AG08395 (cell line): ENCODE data around the gene GIMAP8.
"Not testable (repeated sequence)": the region's sequence is repeated elsewhere in the genome, so short reads cannot be mapped to it uniquely, and the experiment has no call there.

Source experiments
- DNase-seq: peaks from one replicate; pipeline ENCODE4 v3.0.0; 2012; ENCODE audit warnings: mixed read lengths, low spot score

The GIMAP8 gene

DNA sequence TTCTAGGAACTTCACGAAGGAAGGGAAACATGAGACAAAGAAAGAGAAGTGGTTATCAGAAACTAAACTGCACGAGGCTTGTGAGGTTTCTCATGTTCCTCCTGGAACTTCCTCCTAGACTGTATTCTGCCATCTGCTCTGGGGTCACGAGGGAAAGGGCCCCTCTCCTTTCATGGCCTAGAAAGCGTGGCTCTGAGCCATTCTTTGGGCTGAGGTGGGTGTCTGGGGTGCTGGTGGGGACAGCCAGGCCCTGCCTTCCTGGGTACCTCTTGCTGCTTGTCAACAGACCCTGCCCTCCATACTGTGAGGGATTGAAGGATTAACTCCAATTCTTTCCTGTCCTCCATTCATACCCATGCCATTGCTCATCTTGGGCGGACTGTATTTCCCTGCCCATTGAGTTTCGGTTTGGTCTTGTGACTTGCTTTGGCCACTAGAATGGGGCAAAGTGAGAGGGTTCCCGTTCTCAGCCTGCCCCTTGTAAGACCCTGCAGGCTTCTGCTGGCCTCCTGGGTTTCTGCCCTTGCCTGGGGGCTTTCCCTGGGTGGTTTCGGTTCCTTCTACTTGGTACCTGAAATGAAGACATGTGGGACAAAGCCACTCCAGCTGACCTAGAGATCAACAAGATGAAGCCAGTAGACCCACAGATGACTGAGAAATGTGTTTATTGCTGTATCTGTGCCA is 14.9 kb upstream of the GIMAP8 start:
- no peak for DNase-seq

DNA sequence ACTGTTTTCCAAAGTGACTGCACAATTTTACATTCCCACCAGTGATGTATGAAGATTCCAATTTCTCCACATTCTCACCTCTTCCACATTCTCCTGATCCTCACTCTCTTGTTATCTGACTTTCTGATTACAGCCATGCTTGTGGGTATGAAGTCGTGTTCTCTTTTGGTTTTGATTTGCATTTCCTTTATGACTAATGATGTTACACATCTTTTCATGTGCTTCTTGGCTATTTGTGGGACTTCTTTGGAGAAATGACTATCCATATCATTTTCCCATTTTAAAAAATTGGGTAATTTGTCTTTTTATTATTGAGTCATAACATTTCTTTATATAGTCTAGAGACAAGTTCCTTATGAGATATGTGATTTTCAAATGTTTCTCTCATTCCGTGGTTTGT is 10.5 kb upstream of the GIMAP8 start:
- DNase-seq, result no peak

DNA sequence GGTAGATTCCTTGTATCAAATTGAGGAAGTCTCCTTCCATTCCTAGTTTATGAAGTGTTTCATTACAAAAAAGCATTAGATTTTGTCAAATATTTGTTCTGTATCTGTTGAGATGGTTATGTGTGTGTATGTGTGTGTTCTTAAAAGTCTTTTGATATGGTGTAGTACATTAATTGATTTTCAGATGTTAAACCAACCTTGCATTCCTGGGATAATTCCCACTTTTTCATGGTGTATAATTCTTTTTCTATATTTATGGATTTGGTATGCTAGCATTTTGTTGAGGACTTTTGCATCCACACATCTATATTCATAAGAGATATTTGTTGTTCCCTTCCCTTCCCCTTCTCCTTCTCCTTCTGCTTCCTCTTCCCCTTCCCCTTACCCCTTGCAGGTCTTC is 8.9 kb upstream of the GIMAP8 start:
- no peak for DNase-seq

DNA sequence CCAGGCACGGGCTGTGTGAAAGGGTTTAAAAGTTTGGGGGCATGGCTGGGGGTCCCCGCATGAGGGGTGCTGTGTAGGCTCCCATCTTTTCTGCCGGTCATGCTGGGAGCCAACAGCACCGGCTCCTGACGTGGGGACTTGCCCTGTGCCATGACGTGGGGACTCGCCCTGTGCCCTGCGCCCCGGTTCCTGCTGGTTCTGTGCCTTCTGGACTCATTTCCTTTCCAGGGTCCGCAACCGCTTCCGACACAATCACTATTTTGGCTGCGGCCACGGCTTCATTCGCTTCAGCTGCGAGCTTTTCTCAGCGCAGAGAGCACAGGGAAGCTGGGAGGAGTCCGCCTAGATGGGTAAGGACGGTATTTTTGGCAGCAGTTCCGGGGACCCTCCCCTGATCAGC is 7.6 kb upstream of the GIMAP8 start:
- DNase-seq, result no peak

DNA sequence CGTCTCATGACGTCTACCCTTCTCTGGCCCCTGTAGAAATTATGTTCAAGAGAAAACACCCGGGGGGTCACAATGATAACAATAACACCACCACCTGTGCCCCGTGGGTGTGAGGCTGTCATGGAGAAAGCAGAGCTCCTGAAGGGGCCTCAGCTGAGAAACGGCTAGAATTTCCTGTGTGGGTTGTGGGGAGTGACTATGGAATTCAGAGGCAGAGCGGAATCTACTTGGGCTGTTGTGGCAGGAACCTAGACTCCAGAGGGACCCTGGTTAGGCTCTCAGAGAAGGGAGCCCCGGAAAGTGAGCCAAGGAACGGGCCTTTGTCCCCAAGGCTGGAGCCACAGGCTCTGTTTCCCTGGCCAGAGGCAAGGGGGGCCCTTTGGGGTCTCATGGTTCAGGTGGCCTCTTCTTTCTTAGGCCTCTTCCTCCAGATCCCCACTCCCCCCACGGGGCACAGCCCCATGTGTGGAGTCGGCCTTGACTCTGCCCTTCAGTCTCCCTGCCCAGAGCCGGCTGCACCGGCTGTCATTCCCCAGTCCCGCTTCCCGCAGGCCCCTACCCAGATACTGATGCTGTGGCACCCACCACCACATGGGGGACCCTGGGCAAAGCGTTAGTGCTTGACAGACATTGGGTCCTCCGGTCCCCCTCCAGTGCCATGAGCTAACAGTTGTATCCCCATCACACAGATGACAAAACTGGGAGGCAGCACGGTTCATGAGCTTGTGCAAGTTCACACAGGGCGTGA is 6.5 kb upstream of the GIMAP8 start:
- no peak for DNase-seq

DNA sequence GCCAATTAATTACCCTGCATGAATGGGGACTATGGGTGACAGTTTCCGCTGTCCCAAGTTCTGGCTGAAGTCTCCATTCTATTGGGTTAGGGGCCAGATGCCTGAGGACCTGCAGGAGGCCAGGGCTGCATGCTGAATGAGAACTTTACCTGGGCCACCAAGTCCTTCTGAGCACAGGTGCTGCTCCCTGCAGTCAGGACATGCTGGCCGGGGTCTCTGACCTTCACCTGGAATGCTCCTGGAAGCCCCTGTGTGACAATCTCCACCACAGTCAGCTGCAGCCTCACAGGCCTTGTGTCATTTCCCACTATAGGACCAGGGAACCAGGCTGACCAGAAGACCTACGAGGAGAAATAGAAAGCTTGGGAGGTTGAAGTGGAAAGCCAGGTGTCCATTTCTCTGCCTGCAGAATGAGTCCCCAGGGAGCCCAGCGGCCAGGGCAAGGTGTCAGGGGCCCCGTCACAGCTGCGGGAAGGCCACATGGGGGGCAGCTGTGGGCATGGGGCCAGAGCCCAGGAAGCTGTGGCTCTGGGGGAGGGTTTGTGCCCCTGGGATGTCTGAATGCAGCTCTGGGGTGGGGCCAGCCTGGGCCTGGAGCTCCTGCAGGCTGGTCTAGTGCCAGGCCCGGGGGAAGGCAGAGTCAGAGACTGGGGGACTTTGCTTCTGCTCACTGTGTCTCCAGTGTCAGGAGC is 5.6 kb upstream of the GIMAP8 start:
- DNase-seq, result no peak

DNA sequence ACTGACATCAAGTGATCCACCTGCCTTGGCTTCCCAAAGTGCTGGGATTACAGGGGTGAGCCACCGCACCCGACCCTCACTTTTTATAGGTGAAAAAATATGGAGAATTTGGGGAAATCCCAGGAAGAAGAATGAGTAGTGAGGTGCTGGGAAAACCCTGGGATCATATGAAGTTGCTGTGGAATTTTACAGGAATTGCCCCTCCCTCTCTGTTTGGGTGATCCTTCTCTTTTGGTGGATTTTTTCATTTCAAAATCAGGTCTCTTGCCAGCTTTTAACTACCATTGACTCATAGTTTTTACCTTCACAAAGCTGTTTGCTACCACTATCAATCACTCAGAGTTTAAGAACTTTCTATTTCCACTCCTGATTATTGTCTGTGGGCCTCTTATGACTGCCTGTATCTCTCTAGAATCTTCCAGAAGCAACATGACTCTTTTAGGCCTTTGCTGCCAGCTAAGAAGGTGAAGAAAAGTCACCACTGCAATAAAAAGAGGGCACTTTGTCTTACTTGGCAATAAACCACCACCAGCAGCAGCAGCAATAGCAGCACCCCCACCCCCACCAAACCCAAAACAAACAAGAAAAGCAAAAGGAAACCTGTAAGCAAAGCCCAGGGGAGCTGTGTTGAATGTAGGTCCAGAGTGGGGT is 4.0 kb upstream of the GIMAP8 start:
- no peak for DNase-seq

DNA sequence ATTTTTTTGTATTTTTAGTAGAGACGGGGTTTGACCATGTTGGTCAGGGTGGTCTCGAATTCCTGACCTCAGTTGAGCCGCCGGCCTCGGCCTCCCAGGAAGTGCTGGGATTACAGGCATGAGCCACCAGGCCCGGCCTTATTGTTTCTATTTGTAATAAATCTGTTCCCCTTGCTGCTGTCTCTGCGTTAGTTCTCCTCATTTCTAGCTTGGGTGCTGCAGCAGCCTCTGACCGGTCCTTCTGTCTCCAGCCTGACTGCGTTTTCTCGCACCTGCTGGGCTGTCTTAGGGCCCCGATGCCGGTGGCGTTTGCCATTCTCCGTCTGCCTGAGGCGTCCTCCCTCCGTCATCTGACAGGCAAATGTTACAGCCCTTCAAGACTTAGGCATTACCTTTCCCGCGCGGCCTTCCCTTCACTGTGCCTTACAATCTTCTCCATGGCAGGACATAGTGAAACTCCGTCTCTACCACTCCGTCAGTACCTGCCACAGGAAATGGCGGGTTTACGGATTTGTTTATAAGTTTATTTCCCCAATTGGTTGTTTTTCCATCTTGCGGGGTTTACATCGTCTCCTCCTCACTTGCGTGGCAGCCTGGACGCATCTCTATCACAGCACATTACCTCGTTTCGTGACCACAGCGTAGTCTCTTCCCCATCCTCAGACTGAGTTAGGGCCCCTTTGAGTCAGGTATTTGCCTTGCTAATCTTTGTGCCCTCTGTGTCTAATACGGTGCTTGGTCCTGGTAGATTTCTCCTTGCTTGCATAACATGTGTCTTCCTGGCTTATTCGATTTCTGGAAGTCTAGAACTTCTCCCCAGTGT is 2.3 kb upstream of the GIMAP8 start:
- no peak for DNase-seq

DNA sequence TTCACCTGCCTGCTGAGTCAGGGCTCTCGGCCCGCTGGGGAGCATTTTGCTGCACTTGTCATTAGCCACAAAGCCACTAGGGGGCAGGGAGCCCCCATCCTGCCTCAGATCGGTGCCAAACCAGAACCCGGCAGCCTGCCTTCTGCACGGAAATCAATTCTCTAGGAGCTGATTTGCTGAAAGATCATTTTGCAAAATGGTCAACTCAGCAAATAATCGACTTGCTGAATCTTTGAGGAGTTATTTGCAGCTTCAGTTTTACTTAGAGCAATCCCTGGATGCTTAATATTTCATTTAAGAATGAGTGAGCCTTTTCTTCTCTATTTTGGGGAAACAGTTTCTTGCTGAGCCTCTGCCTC is 1.7 kb upstream of the GIMAP8 start:
- DNase-seq, result peak; percentile 88

DNA sequence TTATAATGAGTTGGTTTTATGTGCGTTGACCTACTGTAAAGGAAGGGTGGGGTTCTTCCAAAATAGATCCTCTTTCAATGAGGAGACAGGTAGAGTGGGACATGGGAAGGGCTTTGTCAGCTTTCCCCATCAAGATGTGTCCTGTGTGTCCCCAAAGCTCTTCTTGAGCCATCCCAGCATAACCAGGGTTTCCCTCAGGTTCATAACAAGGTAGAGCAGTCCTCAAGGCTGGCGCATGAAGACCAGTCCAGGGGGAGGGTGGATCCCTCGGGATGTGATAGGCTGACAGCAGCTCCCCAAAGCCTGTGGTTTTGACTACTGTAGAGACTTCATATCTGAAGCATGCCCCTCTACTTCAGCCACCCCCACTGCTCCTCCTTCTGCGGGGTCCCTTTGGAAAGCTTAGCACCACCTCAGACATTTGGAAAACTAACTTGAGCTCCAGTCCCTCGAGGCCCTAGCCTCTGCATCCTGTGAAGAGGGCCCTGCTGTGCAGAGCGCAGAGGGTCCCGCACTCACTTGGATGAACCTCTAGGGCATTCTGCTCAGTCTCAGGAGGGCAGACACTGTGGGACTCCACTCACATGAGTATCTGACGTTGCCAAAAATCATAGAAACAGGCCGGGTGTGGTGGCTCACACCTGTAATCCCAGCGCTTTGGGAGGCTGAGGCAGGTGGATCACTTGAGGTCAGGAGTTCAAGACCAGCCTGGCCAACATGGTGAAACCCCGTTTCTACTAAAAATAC is 1.1 kb upstream of the GIMAP8 start:
- DNase-seq, result no peak

DNA sequence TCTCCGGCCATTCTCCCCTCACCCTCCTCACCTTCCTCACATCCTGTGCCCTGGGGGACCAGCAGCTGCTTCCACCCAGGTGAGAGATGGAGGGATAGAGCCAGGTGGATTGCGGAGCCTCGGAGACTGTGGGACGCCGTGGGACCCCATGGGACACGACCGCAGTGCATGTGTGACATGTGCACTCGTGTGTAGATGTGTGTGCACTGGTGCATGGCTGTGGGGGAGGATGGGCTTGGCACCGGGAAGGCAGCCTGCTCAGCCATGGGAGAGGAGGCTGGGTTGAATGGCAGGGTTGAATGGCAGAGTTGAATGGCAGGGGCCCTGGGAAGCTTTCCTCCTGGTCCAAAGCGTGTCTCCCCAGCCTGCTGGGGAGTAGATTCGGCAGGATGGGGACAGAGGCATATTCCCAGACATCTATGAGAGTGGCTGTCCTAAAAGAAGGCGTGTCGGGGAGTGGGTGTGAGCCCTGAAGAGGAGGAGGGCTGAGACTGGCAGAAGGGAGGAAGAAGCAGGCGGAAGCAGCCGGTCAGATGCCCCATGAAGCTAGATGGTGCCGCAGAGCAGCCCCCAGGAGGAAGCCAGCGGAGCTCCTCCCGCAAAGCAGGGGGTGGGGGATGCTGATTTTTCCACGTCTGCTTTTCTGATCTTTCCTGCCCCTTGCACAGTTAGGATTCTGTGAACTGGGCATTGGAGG is 815 bp downstream of the GIMAP8 start:
- DNase-seq, result no peak

DNA sequence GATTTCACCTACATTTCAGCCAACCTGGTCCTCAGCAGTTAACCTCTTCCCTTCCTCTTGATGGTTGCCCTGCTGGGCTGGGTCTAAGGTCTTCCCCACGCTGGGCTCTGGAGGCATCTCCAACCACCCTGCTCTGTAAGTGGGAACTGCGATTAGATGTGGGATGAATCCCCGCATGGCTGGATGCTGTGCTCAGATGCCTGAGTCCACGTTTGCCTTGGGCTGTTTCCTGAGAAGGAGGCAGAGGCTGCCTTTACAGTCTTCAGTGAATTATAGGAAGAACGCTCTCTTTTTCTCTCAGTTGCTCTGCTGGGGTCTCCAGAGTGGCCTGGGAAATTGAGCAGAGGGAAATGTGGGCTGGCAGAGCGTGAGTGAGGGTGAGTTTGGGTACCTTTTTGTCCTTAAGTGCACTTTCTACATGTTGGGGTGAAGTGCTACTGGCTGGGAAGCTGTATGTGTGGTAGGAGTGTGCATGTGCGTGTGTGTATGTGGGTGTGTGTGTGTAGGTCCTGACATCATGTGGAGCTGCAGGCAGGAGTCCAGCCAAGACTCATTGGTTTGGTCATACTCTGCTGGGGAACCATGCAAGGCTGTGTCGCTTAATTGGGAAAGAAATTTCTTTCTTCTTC is 1.5 kb downstream of the GIMAP8 start:
- no peak for DNase-seq

DNA sequence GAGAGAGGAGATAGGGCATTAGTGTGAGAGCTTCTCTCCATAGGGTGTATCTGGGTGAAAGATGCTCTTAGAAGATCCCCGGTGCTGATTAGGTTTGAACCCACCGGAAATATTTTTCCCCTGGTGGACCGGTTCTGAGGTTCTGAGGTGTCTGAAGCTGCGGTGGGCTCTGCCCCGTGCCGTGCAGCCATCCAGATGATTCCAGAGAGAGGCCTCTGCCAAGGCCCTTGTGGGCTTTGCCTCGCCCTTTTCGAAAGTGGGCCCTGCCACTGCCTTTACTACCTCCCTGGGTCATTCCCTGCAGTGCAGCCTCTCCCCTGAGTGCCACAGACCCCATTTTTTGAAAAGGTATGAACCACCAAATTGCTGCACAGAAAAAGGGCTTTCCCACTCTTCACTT is 2.8 kb downstream of the GIMAP8 start:
- DNase-seq, result no peak

DNA sequence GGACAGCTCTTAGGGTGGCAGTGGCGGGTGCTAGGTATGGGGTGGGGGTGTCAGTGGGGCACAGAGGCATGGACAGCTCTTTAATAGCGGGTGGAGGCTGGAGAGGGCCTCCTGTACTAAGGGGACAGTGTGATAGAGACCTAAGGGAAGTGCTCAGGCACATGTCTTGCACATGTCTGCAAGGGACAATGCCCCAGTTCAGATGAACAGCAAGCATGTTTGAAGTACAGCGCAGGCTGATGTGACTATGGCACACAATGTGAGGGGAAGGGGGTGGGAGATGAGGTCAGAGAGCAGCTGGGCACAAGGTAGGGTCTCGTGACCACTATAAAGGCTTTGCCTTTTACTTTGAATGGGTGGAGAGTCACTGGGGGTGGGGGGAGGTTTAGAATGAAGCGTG is 3.5 kb downstream of the GIMAP8 start:
- no peak for DNase-seq

DNA sequence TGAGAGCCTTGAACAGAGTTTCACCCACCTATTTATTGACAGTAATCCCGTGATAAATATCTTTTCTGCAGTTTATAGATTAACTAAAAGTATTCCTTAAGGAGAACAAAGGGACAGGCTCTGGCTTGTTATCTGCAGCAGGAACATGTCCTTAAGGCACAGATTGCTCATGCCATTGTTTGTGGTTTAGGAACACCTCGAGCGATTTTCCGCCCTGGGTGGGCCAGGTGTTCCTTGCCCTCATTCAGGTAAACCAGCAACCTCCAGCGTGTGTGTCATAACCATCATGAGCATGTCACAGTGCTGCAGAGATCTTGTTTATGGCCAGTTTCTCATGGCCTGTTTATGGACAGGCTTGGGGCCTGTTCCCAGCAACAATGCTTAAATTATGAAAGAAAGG is 6.6 kb downstream of the GIMAP8 start:
- DNase-seq, result not testable (repeated sequence)

DNA sequence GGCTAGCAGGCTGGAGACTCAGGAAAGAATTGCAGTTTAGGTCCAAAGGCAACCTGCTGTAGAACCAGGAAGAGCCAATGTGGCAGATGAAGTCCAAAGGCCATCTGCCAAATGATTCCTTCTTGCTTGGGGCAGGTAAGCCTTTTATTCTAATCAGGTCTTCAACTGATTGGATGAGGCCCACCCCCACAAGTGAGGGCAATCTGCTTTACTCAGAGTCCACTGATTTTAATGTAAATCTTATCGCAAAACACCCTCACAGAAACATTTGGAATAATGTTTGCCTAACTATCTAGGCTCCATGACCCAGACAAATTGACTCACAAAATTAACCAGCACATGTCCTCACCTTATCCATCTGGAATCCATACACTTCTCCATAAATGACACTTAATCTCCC is 7.8 kb downstream of the GIMAP8 start:
- no peak for DNase-seq

DNA sequence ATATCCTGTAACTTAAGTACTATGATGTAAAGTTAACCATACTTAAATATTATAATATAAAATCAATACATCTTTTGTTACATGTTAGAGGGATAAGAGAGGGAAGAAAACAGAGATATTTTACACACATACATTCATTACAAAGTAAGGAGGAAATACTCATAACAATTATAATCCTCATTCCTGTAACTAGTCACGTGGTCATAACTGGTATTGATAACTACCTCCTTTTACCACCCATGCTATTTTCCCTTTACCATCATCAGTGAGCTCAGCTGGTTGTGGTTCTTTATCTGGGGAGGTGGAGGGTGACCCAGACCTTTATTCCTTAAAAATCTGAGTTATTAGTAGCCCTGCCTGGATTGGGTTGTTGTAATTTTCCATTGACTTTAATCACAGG is 8.3 kb downstream of the GIMAP8 start:
- no peak for DNase-seq

DNA sequence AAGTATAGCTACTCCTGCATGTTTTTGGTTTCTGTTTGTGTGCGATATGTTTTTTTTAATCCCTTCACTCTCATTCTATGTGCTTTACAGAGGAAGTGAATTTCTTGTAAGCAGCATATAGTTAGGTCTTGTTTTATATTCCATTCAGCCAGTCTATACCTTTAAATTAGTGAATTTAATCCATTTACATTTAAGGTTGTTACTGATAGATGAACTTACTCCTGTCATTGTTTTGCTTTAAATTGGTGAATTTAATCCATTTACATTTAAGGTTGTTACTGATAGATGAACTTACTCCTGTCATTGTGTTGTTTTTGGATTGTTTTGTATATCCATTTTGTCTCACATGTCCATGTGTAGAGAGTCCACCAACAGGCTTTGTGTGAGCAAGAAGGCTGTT is 11.1 kb downstream of the GIMAP8 start:
- no peak for DNase-seq

DNA sequence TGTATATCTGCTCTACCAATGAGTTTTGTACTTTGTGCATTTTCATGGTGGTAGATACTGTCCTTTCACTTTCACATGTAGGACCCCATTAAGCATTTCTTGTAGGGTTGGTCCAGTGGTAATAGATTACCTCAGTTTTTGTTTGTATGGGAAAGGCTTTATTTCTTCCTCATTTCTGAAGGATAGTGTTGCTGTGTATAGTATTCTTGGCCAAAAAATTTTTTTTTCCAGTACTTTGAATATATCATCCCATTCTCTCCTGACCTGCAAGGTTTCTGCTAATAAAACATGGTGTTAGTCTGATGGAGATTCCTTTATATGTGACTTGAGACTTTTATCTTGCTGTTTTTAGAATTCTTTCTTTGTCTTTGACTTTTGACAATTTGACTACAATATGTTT is 12.0 kb downstream of the GIMAP8 start:
- no peak for DNase-seq

DNA sequence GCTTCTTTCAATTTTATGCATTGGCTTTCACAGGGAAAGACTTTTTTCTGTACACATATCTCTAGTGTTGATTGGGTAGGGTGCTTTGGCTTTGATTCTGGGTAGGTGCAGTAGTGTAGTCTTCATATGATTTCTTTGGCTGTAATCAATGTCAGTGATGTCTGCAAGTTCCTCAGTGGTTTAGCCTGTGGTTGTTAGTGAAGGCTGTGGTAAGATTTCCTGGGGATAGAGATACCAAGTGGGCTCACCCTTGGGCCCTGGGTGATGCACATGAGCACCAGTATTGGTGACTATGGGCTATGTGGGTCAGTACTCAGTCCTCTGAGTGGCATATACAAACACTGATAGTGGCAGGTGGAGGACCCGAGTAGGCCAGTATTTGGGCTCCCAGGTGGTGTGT is 13.0 kb downstream of the GIMAP8 start:
- DNase-seq, result no peak
